Activated CD4-positive, alpha-beta T cell treated with anti-CD3 and anti-CD28 coated beads, Interleukin-2, amount 50 U/mL, for 48 hours (primary cell): ENCODE results near the gene SCNN1A.
A peak's percentile ranks its signal among the peaks of the same experiment; 100 is the strongest.
"Not testable (repeated sequence)": the region's sequence is repeated elsewhere in the genome, so short reads cannot be mapped to it uniquely, and the experiment has no call there.

Experiments used
- DNase-seq, 2 experiments: peaks; one replicate each; pipeline ENCODE4 v3.0.0-alpha.2; 2020

The SCNN1A gene

GRCh38 chr12:6346235-6346832 is 29.0 kb downstream of the SCNN1A start:
- no peak for DNase-seq

- peak; percentile 50 to 67 for DNase-seq
These were observed 29.9 kb downstream of the SCNN1A start for GRCh38 chr12:6345319-6346091.

GRCh38 chr12:6344101-6344660 is 31.2 kb downstream of the SCNN1A start:
- not testable (repeated sequence) for DNase-seq

- DNase-seq, result no peak
These were observed 31.8 kb downstream of the SCNN1A start for GRCh38 chr12:6343518-6343917.

GRCh38 chr12:6342140-6342889 is 33.0 kb downstream of the SCNN1A start:
- no peak for DNase-seq

GRCh38 chr12:6341417-6342139 is 33.8 kb downstream of the SCNN1A start, which contains the start of gene TNFRSF1A:
Gene TNFRSF1A, minus strand, starts transcription at chr12:6342076. Its CDS starts 262 bp downstream, at chr12:6341814.
- DNase-seq, result peak; percentile 64 to 71

GRCh38 chr12:6340745-6341416 is 34.5 kb downstream of the SCNN1A start:
- DNase-seq, result no peak

GRCh38 chr12:6340032-6340638 is 35.2 kb downstream of the SCNN1A start:
- DNase-seq, result no peak

GRCh38 chr12:6338955-6339354 is 36.4 kb downstream of the SCNN1A start:
- no peak for DNase-seq

- not testable (repeated sequence) for DNase-seq
These were observed 36.8 kb downstream of the SCNN1A start for GRCh38 chr12:6338536-6338935.

- DNase-seq, result no peak
These were observed 37.4 kb downstream of the SCNN1A start for GRCh38 chr12:6337958-6338433.

- peak in 1 of 2 experiments; percentile 32 for DNase-seq
These were observed 38.2 kb downstream of the SCNN1A start for GRCh38 chr12:6336889-6337853.

- DNase-seq, result peak; percentile 71 to 80
These were observed 39.1 kb downstream of the SCNN1A start for GRCh38 chr12:6336079-6336888.

- peak; percentile 88 to 92 for DNase-seq
These were observed 39.8 kb downstream of the SCNN1A start for GRCh38 chr12:6335451-6336078.

- DNase-seq, result no peak
These were observed 40.4 kb downstream of the SCNN1A start for GRCh38 chr12:6334940-6335450.

- no peak for DNase-seq
These were observed 41.0 kb downstream of the SCNN1A start for GRCh38 chr12:6334359-6334758.

GRCh38 chr12:6333566-6333965 is 41.8 kb downstream of the SCNN1A start:
- peak in 1 of 2 experiments; percentile 15 for DNase-seq

- no peak for DNase-seq
These were observed 42.3 kb downstream of the SCNN1A start for GRCh38 chr12:6333029-6333428.
